Endothelial cell of umbilical vein (primary cell): ENCODE results near the gene SLC8A1. TPM values are rescaled to one million over a fixed set of nuclear protein-coding genes. Genes with fewer than 3 reads are reported as not detected.
A peak's percentile ranks its signal among the peaks of the same experiment; 100 is the strongest.

Source experiments
- BruUV-seq: library from RNA; stranded (reverse); fragments of 400-500 nt; replicated peaks from 2 replicates; lab custom pipeline; 2021; lab: Mats Ljungman, UMichigan
- CTCF ChIA-PET: fragments of 300-600, 350-600 bp; sonication (Branson Sonifier 250); formaldehyde crosslinking; loops from one replicate; lab custom pipeline; 2021; ENCODE audit warnings: antibody characterized with exemption, inconsistent platforms; lab: Charles Lee
- POLR2A ChIA-PET: fragments of 300-600, 350-600 bp; sonication (Branson Sonifier 250); formaldehyde crosslinking; loops from one replicate; lab custom pipeline; 2021; ENCODE audit warnings: antibody characterized with exemption, inconsistent platforms; lab: Charles Lee
- DNase-seq: peaks from one replicate; pipeline ENCODE4 v3.0.0-alpha.2; 2011; ENCODE audit warnings: low read depth, low spot score
- FAIRE-seq: peaks from 2 replicates; lab custom pipeline; 2011; peaks lifted over from hg19 to GRCh38; lab: Jason Lieb, UNC
- H2AFZ ChIP-seq: 2 replicates; pipeline ENCODE4 v1.6.0; 2012; ENCODE audit warnings: low read depth, low read length, control low read depth, inconsistent platforms
- H3K27ac ChIP-seq: 2 replicates; pipeline ENCODE4 v1.5.1; 2011; ENCODE audit warnings: low read depth, mild to moderate bottlenecking, control low read depth, low read length, moderate library complexity; ENCODE audit not compliant: insufficient read depth
- H3K27me3 ChIP-seq, 2 experiments: 2 replicates each; pipeline versions ENCODE4 v1.6.0 to v1.6.1; 2011; ENCODE audit warnings: low read length in 2 of 2, mixed read lengths in 1 of 2; ENCODE audit not compliant: control insufficient read depth in 2 of 2, insufficient read depth in 2 of 2
- H3K36me3 ChIP-seq, 2 experiments: 2 replicates in 1 of 2; 3 replicates in 1 of 2; pipeline ENCODE4 v1.5.1; 2011; ENCODE audit warnings: low read length in 2 of 2, mild to moderate bottlenecking in 1 of 2, moderate library complexity in 1 of 2; ENCODE audit not compliant: control insufficient read depth in 2 of 2, insufficient read depth in 2 of 2; ENCODE audit errors: extremely low read depth in 1 of 2
- H3K4me1 ChIP-seq: 3 replicates; pipeline ENCODE4 v1.5.1; 2011; ENCODE audit warnings: mild to moderate bottlenecking, low read length; ENCODE audit not compliant: control insufficient read depth, insufficient read depth; ENCODE audit errors: extremely low read depth
- H3K4me2 ChIP-seq: 2 replicates; pipeline ENCODE4 v1.6.1; 2011; ENCODE audit warnings: low read length, control low read depth, mixed read lengths; ENCODE audit not compliant: insufficient read depth
- H3K4me3 ChIP-seq, 3 experiments: fragments of 200-600 bp in 1 of 3; sonication (generic), shearing (Covaris generic) in 1 of 3; replicated peaks in 1 of 3; 2 replicates each; pipeline ENCODE4 v1.5.1; 2011 to 2016; ENCODE audit warnings: control low read depth in 3 of 3, low read length in 3 of 3, mild to moderate bottlenecking in 2 of 3, inconsistent platforms in 1 of 3, low read depth in 1 of 3, moderate library complexity in 1 of 3; ENCODE audit not compliant: insufficient read depth in 1 of 3
- H3K79me2 ChIP-seq: 2 replicates; pipeline ENCODE4 v1.6.0; 2012; ENCODE audit warnings: low read length, inconsistent platforms; ENCODE audit not compliant: control insufficient read depth, insufficient read depth
- H3K9ac ChIP-seq: replicated peaks from 2 replicates; pipeline ENCODE3; 2011; ENCODE audit warnings: low read length, control low read depth; ENCODE audit not compliant: insufficient read depth; ENCODE audit errors: extremely low read depth
- H3K9me1 ChIP-seq: replicated peaks from 3 replicates; pipeline ENCODE4 v1.6.0; 2011; ENCODE audit warnings: mild to moderate bottlenecking, low read length; ENCODE audit not compliant: control insufficient read depth, insufficient read depth; ENCODE audit errors: extremely low read depth
- H3K9me3 ChIP-seq: replicated peaks from 2 replicates; pipeline ENCODE4 v1.5.1; 2012; ENCODE audit warnings: low read length, inconsistent platforms; ENCODE audit not compliant: control insufficient read depth, insufficient read depth
- H4K20me1 ChIP-seq: replicated peaks from 2 replicates; pipeline ENCODE3; 2011; ENCODE audit warnings: mild to moderate bottlenecking, low read length; ENCODE audit not compliant: control insufficient read depth, insufficient read depth; ENCODE audit errors: extremely low read depth
- CTCF ChIP-seq, 2 donors: IDR thresholded peaks; 1 replicate in 1 of 2; 2 replicates in 1 of 2; pipeline ENCODE4 v1.5.1; 2011; ENCODE audit warnings: low read length in 2 of 2, mild to moderate bottlenecking in 2 of 2, moderate library complexity in 2 of 2, control low read depth in 1 of 2, inconsistent platforms in 1 of 2, low read depth in 1 of 2; ENCODE audit not compliant: insufficient read depth in 1 of 2; ENCODE audit errors: extremely low read depth in 1 of 2
- EZH2 ChIP-seq: IDR thresholded peaks from 2 replicates; pipeline ENCODE4 v1.6.1; 2012; ENCODE audit warnings: borderline replicate concordance, low read depth, mild to moderate bottlenecking, moderate library complexity, low read length, inconsistent platforms; ENCODE audit not compliant: severe bottlenecking
- FOS ChIP-seq: IDR thresholded peaks from 2 replicates; pipeline ENCODE4 v1.6.1; 2011; ENCODE audit warnings: mild to moderate bottlenecking, low read length, moderate library complexity, borderline replicate concordance; ENCODE audit not compliant: insufficient read depth
- GATA2 ChIP-seq: IDR thresholded peaks from 2 replicates; pipeline ENCODE4 v1.7.0; 2011; ENCODE audit warnings: low read depth, mild to moderate bottlenecking, moderate library complexity, mixed read lengths, low read length; ENCODE audit not compliant: insufficient read length, insufficient read depth
- JUN ChIP-seq: IDR thresholded peaks from 2 replicates; pipeline ENCODE4 v1.6.1; 2011; ENCODE audit warnings: borderline replicate concordance, low read depth; ENCODE audit not compliant: insufficient read length, insufficient read depth
- MAX ChIP-seq: IDR thresholded peaks from 2 replicates; pipeline ENCODE4 v1.6.1; 2011; ENCODE audit not compliant: insufficient read depth, insufficient read length
- MYC ChIP-seq: IDR thresholded peaks from one replicate; pipeline ENCODE4 v1.6.1; 2011; ENCODE audit warnings: mild to moderate bottlenecking, low read depth, low read length
- POLR2A ChIP-seq: IDR thresholded peaks from 2 replicates; pipeline ENCODE4 v1.6.1; 2012; ENCODE audit warnings: low read depth, mild to moderate bottlenecking, control low read depth, low read length
- POLR2AphosphoS5 ChIP-seq: IDR thresholded peaks from 2 replicates; pipeline ENCODE4 v1.6.1; 2012; ENCODE audit warnings: low read depth, mild to moderate bottlenecking, control low read depth, low read length, moderate library complexity; ENCODE audit not compliant: insufficient read depth
- dilution Hi-C: fragments of 300-500 bp; cut with MboI; formaldehyde crosslinking; loops from one replicate; pipeline ENCODE4 v1.15.0; 2019; ENCODE audit warnings: low sequenced_read_pairs; ENCODE audit not compliant: extremely low pct_ligation_motif_present
- intact Hi-C: fragments of 100-400 bp; cut with micrococcal nuclease; formaldehyde crosslinking; loops from one replicate; pipeline ENCODE4 v1.10.0; 2022
- polyA plus RNA-seq, 4 experiments: library from polyadenylated mRNA; depleted of rRNA in 3 of 4; stranded (reverse) in 3 of 4; unstranded in 1 of 4; fragments of >200 nt; gene quantifications; 2 replicates each; pipeline versions ENCODE4 v1.2.1 to v1.2.3, GENCODE V29; 2011 to 2012; ENCODE audit warnings: missing spikeins in 1 of 4
- total RNA-seq: library from RNA; stranded (reverse); gene quantifications from 2 replicates; pipeline ENCODE4 v1.2.3, GENCODE V29; 2021

The SLC8A1 gene
- total and polyA plus RNA-seq, 2 donors (not counting 3 experiments of a cell fraction or from before 2014, with no cell fraction given): 0.19 to 1.8 TPM

GRCh38 chr2:40244675-40245074 is 207.2 kb downstream of the SLC8A1 start:
- peaks cover 5% of the 10 kb centered on the region for H3K4me1 ChIP-seq
- no peak overlapping the region for H2AFZ ChIP-seq
- H3K9ac ChIP-seq: no peak overlapping the region
- no peak for TF ChIP-seq GATA2
- peak; percentile 47 to 64 for TF ChIP-seq CTCF (IDR thresholded peaks at IDR 0.05; ENCODE audit: extremely low read depth in 1 of 2, insufficient read depth in 1 of 2, low read depth in 1 of 2, low read length in 2 of 2)
- TF ChIP-seq JUN: no peak
- no peaks in the 10 kb centered on the region for H3K36me3 ChIP-seq
- H3K79me2 ChIP-seq: no peaks in the 10 kb centered on the region
- POLR2A ChIA-PET: no interaction called here
- FAIRE-seq: peak; percentile 77
- H4K20me1 ChIP-seq: no peaks in the 10 kb centered on the region
- no peaks in the 10 kb centered on the region for H3K9me1 ChIP-seq
- no peaks in the 10 kb centered on the region for H3K27me3 ChIP-seq
- H3K4me2 ChIP-seq: no peak overlapping the region
- no peaks in the 10 kb centered on the region for H3K9me3 ChIP-seq
- H3K4me3 ChIP-seq: no peak overlapping the region
- dilution Hi-C loops (no loop called here), intact Hi-C loops (loop anchor here (1.0 to 2.0 kb wide), 5 partner anchors 206 to 1538 kb away; no protein-coding TSS in a partner anchor)
- BruUV-seq: no TSS peak
- peak; percentile 71 for DNase-seq
- H3K27ac ChIP-seq: no peak overlapping the region
- CTCF ChIA-PET: interaction anchor here (0.6 to 5.3 kb wide), 34 partner anchors 9 to 1454 kb away, joined by 3 to 70 read pairs (median 4); partner anchors contain the start of gene SLC8A1

- H3K4me3 ChIP-seq: no peak overlapping the region
- DNase-seq (peak; percentile 22), FAIRE-seq (no peak)
- no peaks in the 10 kb centered on the region for H3K9me3 ChIP-seq
- H4K20me1 ChIP-seq: no peaks in the 10 kb centered on the region
- intact Hi-C loops: loop anchor here (1.0 to 2.0 kb wide), 5 partner anchors 206 to 1538 kb away; no protein-coding TSS in a partner anchor
- H3K27ac ChIP-seq: no peak overlapping the region
- ChIA-PET CTCF (interaction anchor here (0.6 to 5.3 kb wide), 35 partner anchors 10 to 1454 kb away, joined by 3 to 70 read pairs (median 4); partner anchors contain the start of gene SLC8A1), POLR2A (no interaction called here)
- H2AFZ ChIP-seq: no peak overlapping the region
- peaks cover 5% of the 10 kb centered on the region for H3K4me1 ChIP-seq
- no peaks in the 10 kb centered on the region for H3K27me3 ChIP-seq
- dilution Hi-C loops: no loop called here
- H3K36me3 ChIP-seq: no peaks in the 10 kb centered on the region
- TF ChIP-seq JUN (no peak), EZH2 (no peak), GATA2 (no peak), CTCF (IDR thresholded peaks at IDR 0.05; ENCODE audit: extremely low read depth in 1 of 2, insufficient read depth in 1 of 2, low read depth in 1 of 2, low read length in 2 of 2) (no peak), POLR2A (no peak), MYC (no peak), POLR2AphosphoS5 (no peak), FOS (no peak), MAX (no peak)
- no TSS peak for BruUV-seq
- no peaks in the 10 kb centered on the region for H3K79me2 ChIP-seq
- no peaks in the 10 kb centered on the region for H3K9me1 ChIP-seq
- no peak overlapping the region for H3K9ac ChIP-seq
- no peak overlapping the region for H3K4me2 ChIP-seq
Measured at GRCh38 chr2:40244251-40244650, 207.6 kb downstream of the SLC8A1 start.
